NCI-H526 treated with DMSO at 0.1 percent for 48 hours (cell line): ENCODE measurements around the gene MANBA.
"Not testable (repeated sequence)": the region's sequence is repeated elsewhere in the genome, so short reads cannot be mapped to it uniquely, and the experiment has no call there.

ENCODE experiments used
- DNase-seq: peaks from one replicate; lab custom pipeline; 2025; lab: John Stamatoyannopoulos, UW

MANBA gene

GRCh38 chr4:102761906-102762305 is 1.1 kb upstream of the MANBA start:
- DNase-seq: no peak

- DNase-seq: no peak
Measured at GRCh38 chr4:102761296-102761701, 531 bp upstream of the MANBA start.

- peak; percentile 11 for DNase-seq
Measured at GRCh38 chr4:102759831-102760644, 730 bp downstream of the MANBA start.

GRCh38 chr4:102758241-102759160 is 2.3 kb downstream of the MANBA start:
- DNase-seq: no peak

GRCh38 chr4:102757681-102758080 is 3.1 kb downstream of the MANBA start:
- DNase-seq: no peak

- DNase-seq: no peak
Measured at GRCh38 chr4:102754044-102754443, 6.7 kb downstream of the MANBA start.

- no peak for DNase-seq
Measured at GRCh38 chr4:102751941-102752340, 8.8 kb downstream of the MANBA start.

GRCh38 chr4:102743352-102743751 is 17.4 kb downstream of the MANBA start:
- DNase-seq: not testable (repeated sequence)

- DNase-seq: not testable (repeated sequence)
Measured at GRCh38 chr4:102738802-102739201, 22.0 kb downstream of the MANBA start.

- no peak for DNase-seq
Measured at GRCh38 chr4:102736636-102737549, 23.9 kb downstream of the MANBA start.

- DNase-seq: no peak
Measured at GRCh38 chr4:102735582-102735981, 25.2 kb downstream of the MANBA start.

- no peak for DNase-seq
Measured at GRCh38 chr4:102734591-102735385, 26.0 kb downstream of the MANBA start.

- DNase-seq: no peak
Measured at GRCh38 chr4:102734116-102734515, 26.7 kb downstream of the MANBA start.

GRCh38 chr4:102733084-102733483 is 27.7 kb downstream of the MANBA start:
- no peak for DNase-seq

GRCh38 chr4:102732678-102733077 is 28.1 kb downstream of the MANBA start:
- no peak for DNase-seq

GRCh38 chr4:102730968-102731533 is 29.7 kb downstream of the MANBA start:
- no peak for DNase-seq

- not testable (repeated sequence) for DNase-seq
Measured at GRCh38 chr4:102729486-102729885, 31.3 kb downstream of the MANBA start.

GRCh38 chr4:102726919-102727318 is 33.8 kb downstream of the MANBA start:
- DNase-seq: not testable (repeated sequence)

GRCh38 chr4:102726068-102726467 is 34.7 kb downstream of the MANBA start:
- no peak for DNase-seq

- no peak for DNase-seq
Measured at GRCh38 chr4:102725229-102725628, 35.5 kb downstream of the MANBA start.

GRCh38 chr4:102723511-102723910 is 37.3 kb downstream of the MANBA start:
- no peak for DNase-seq
